ENCODE results near the gene SH3RF2. TPM values are rescaled to one million over a fixed set of nuclear protein-coding genes. Genes with fewer than 3 reads are reported as not detected.
"Not testable (repeated sequence)": the region's sequence is repeated elsewhere in the genome, so short reads cannot be mapped to it uniquely, and the experiment has no call there.

The SH3RF2 gene, protein sequence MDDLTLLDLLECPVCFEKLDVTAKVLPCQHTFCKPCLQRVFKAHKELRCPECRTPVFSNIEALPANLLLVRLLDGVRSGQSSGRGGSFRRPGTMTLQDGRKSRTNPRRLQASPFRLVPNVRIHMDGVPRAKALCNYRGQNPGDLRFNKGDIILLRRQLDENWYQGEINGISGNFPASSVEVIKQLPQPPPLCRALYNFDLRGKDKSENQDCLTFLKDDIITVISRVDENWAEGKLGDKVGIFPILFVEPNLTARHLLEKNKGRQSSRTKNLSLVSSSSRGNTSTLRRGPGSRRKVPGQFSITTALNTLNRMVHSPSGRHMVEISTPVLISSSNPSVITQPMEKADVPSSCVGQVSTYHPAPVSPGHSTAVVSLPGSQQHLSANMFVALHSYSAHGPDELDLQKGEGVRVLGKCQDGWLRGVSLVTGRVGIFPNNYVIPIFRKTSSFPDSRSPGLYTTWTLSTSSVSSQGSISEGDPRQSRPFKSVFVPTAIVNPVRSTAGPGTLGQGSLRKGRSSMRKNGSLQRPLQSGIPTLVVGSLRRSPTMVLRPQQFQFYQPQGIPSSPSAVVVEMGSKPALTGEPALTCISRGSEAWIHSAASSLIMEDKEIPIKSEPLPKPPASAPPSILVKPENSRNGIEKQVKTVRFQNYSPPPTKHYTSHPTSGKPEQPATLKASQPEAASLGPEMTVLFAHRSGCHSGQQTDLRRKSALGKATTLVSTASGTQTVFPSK
- total RNA-seq, result not detected

- Mint-ChIP-seq H3K4me1 (peaks cover 12% of the 10 kb centered on the region), H3K27ac (no peak within 1 kb of the TSS), H3K4me3 (no peak within 1 kb of the TSS), H3K27me3 (peaks cover 68% of the 10 kb centered on the region), H3K36me3 (no peaks in the 10 kb centered on the region), H3K9me3 (no peaks in the 10 kb centered on the region)
- peak; percentile 25 for DNase-seq
Measured at GRCh38 chr5:145936401-145937131, at the start of gene SH3RF2. Gene SH3RF2 (plus strand): TSS chr5:145936578. CDS start chr5:145937929, 1,351 bp downstream.

DNA sequence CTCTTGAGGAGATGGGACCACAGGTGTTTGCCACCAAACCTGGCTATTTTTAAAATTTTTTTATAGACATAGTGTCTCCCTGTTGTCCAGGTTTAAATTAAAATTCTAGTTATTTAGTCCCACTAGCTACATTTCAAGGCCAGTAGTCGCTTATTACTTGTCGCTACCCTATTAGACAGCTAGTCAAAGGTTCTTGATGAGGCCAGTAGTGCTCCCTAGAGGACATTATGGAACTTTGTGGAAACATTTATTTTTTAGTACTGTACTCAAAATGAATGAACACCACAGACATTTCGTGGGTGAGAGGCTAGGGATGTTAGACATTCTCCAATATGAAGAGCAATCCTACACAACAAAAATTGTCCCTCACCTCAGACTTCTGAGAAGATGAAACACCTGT, 49.2 kb upstream of the SH3RF2 start:
- no peaks in the 10 kb centered on the region for H3K36me3 Mint-ChIP-seq
- no peak overlapping the region for H3K4me3 Mint-ChIP-seq
- no peaks in the 10 kb centered on the region for H3K4me1 Mint-ChIP-seq
- DNase-seq, result no peak
- peaks cover 10% of the 10 kb centered on the region for H3K27me3 Mint-ChIP-seq
- peaks cover 4% of the 10 kb centered on the region for H3K9me3 Mint-ChIP-seq
- no peak overlapping the region for H3K27ac Mint-ChIP-seq

DNA sequence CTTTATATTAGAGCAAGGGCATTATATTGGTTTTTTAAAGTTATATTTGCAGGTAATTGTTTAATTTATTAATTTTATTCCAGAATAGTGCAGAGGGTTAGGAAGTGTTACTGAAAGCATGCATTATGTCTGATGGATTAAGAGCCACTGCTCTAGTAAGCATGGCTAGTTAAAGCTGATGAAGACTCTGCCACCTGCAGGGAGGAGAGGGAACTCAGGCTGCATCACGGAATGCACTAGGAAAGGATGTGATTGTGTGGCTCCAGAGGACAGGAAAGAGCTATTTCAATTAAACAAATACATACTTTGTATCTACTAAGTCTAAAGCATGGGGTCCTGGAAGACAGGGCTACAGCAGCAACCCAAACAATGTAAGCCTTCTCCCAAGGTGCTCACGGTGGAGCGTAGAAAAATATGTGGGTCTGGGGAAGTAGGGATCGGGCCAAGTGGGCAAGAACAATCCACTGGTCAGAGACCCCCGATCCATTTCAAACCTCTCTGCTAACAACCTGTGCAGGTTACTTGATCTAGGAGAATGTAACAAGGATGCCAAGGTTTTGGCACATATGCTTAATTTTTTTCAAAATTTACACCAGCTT, 48.3 kb upstream of the SH3RF2 start:
- no peaks in the 10 kb centered on the region for H3K36me3 Mint-ChIP-seq
- H3K27me3 Mint-ChIP-seq, result peaks cover 10% of the 10 kb centered on the region
- H3K4me3 Mint-ChIP-seq, result no peak overlapping the region
- H3K9me3 Mint-ChIP-seq, result peaks cover 4% of the 10 kb centered on the region
- H3K4me1 Mint-ChIP-seq, result no peaks in the 10 kb centered on the region
- H3K27ac Mint-ChIP-seq, result no peak overlapping the region
- no peak for DNase-seq

DNA sequence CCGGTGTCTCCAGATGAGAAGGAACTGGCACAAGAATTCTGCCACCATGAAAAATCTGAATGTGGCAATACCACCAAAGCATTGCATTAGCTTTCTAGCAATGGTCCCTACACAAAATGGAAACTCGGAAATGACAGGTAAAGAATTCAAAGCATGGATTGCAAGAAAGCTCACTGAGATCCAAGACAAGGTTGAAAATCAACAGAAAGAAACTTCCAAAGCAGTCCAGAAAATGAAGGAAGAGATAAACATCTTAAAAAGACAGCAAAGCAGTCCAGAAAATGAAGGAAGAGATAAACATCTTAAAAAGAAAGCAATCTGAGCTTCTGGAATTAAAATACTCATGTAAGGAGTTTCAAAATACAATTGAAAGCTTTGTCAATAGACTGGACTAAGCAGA, 46.8 kb upstream of the SH3RF2 start:
- H3K4me1 Mint-ChIP-seq, result no peaks in the 10 kb centered on the region
- H3K4me3 Mint-ChIP-seq, result no peak overlapping the region
- H3K27ac Mint-ChIP-seq, result no peak overlapping the region
- peaks cover 4% of the 10 kb centered on the region for H3K9me3 Mint-ChIP-seq
- no peak for DNase-seq
- peaks cover 10% of the 10 kb centered on the region for H3K27me3 Mint-ChIP-seq
- no peaks in the 10 kb centered on the region for H3K36me3 Mint-ChIP-seq

DNA sequence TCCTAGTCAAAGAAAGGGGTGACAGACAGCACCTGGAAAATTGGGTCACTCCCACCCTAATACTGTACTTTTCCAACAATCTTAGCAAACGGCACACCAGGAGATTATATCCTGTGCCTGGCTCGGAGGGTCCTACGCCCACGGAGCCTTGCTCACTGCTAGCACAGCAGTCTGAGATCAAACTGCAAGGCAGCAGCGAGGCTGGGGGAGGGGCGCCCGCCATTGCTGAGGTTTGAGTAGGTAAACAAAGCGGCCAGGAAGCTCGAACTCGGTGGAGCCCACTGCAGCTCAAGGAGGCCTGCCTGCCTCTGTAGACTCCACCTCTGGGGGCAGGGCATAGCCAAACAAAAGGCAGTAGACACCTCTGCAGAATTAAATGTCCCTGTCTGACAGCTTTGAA, 45.0 kb upstream of the SH3RF2 start:
- H3K27me3 Mint-ChIP-seq, H3K36me3 Mint-ChIP-seq, H3K4me3 Mint-ChIP-seq, H3K9me3 Mint-ChIP-seq, H3K4me1 Mint-ChIP-seq, H3K27ac Mint-ChIP-seq, DNase-seq: not testable (repeated sequence)

- Mint-ChIP-seq H3K4me1 (no peaks in the 10 kb centered on the region), H3K9me3 (peaks cover 9% of the 10 kb centered on the region), H3K36me3 (no peaks in the 10 kb centered on the region), H3K4me3 (no peak overlapping the region), H3K27me3 (no peaks in the 10 kb centered on the region), H3K27ac (no peak overlapping the region)
- no peak for DNase-seq
Measured at GRCh38 chr5:145898171-145898570, 38.2 kb upstream of the SH3RF2 start.

DNA sequence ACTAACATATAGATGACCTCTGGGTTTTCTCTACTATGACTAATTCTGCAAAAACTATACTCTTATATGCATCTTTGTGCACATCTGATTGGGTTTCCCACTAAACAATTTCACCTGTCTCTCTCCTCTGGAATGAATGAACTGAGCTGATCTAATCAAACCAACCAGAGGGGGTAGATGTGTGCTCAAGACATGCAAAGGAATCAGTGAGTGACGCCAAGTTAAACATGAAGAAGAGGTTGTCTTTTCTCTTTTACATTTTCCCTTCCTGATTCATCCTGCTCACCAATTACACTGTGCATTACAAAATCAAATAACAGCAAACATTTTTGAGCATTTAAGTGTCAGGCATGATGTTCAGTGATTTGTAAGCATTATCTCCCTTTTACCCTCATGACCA, 34.0 kb upstream of the SH3RF2 start:
- Mint-ChIP-seq H3K27ac (no peak overlapping the region), H3K4me1 (no peaks in the 10 kb centered on the region), H3K4me3 (no peak overlapping the region), H3K36me3 (no peaks in the 10 kb centered on the region), H3K9me3 (peaks cover 9% of the 10 kb centered on the region), H3K27me3 (peaks cover 3% of the 10 kb centered on the region)
- DNase-seq, result no peak

DNA sequence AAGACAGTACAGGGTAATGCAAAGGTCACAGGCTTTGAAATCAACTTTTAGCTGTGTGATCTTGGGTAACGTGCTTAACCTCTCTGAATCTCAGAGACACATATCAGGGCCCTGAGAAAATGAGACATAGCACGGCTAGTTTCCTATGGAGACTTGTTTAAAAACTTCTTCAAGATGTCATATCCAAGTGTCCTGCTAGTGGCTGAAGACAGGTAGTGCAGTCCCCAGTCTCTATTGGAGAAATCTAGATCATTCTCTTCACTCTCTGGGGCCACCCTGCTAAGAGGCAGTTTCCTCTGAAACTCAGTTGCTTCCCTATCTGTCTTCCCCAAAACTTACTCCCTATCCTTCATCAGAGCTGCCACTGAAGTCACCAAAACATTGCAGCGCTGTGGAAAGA, 33.3 kb upstream of the SH3RF2 start:
- Mint-ChIP-seq H3K9me3 (peaks cover 9% of the 10 kb centered on the region), H3K27me3 (peaks cover 3% of the 10 kb centered on the region), H3K36me3 (no peaks in the 10 kb centered on the region), H3K4me3 (no peak overlapping the region), H3K27ac (no peak overlapping the region), H3K4me1 (no peaks in the 10 kb centered on the region)
- DNase-seq, result no peak

DNA sequence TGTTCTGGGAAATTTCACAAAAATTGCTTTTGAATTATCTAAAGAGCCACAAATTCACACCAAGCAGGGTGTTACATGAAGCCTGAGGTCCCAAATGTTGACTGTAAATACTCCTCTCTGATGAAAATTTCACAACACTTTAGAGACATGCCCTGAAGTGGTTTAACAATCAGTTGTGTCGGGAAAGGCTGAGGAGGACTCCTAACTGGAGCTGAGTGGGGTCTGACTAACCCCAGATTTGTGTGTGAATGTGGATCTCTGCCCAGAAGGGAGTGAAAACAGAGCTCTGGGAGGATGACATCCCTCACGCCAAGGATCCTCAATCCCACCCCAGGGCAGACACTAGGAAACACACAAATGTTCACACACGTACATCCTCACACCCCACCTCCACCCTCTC, 32.5 kb upstream of the SH3RF2 start:
- no peaks in the 10 kb centered on the region for H3K4me1 Mint-ChIP-seq
- peaks cover 6% of the 10 kb centered on the region for H3K9me3 Mint-ChIP-seq
- H3K27ac Mint-ChIP-seq, result no peak overlapping the region
- H3K4me3 Mint-ChIP-seq, result no peak overlapping the region
- DNase-seq, result no peak
- peaks cover 3% of the 10 kb centered on the region for H3K27me3 Mint-ChIP-seq
- no peaks in the 10 kb centered on the region for H3K36me3 Mint-ChIP-seq

DNA sequence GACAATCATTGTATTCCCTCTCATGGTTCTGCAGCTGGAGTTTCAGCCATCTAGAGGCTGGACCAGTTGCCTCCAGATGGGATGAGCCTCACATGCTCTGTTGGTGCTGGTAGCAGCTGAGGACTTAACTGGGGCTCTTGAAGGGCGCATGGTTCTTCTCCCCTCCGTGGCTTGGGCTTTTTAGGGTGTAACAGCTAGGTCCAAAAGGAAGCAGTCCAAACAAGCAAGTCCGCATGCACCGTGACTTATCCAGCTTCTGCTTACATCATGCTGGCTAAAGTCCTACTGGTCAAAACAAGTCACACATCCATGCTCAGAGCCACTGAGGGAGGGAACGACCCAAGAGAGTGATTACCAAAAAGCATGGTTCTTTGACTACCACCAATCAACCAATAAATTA, 31.6 kb upstream of the SH3RF2 start:
- H3K27me3 Mint-ChIP-seq, result peaks cover 3% of the 10 kb centered on the region
- peaks cover 6% of the 10 kb centered on the region for H3K9me3 Mint-ChIP-seq
- no peak for DNase-seq
- no peak overlapping the region for H3K27ac Mint-ChIP-seq
- no peaks in the 10 kb centered on the region for H3K4me1 Mint-ChIP-seq
- no peaks in the 10 kb centered on the region for H3K36me3 Mint-ChIP-seq
- no peak overlapping the region for H3K4me3 Mint-ChIP-seq

- no peaks in the 10 kb centered on the region for H3K36me3 Mint-ChIP-seq
- H3K9me3 Mint-ChIP-seq, result no peaks in the 10 kb centered on the region
- no peak for DNase-seq
- H3K4me3 Mint-ChIP-seq, result no peak overlapping the region
- no peak overlapping the region for H3K27ac Mint-ChIP-seq
- no peaks in the 10 kb centered on the region for H3K4me1 Mint-ChIP-seq
- H3K27me3 Mint-ChIP-seq, result peaks cover 3% of the 10 kb centered on the region
Measured at GRCh38 chr5:145906401-145906800, 30.0 kb upstream of the SH3RF2 start.

DNA sequence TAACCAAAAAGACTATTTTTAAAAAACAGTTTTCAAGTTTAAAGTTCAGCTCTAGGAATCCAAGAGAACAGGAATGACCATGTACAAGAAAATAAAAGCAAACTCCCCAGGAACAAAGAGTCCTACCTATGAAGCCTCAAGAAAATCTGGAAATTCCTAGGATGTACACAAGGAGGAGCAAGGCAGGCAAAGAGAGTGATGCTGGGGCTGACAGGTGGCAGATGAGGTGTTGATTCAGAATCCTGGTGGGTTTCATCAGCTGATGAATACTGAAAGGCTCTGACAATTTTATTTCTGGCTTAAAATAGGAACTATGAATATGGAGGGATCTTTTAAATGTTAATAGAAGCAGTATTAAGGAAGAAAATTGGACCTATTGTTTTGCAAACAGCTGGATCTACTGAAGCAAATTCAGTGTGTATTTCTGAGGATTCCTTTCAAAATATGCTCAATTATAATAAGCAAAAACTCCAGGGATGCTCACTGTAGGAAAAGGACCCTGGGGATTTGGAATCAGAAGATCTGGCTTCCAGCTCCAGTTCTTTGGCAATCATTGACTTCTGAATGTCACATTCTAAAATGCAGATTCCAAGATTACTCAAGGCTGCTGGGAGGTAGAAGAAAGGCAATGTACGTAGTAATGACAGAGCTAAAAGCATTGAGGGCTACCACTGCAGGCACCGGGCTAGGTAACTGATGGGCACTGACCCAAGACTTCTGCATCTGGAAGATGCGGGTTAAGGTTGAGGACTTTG, 28.0 kb upstream of the SH3RF2 start:
- Mint-ChIP-seq H3K27me3 (peaks cover 2% of the 10 kb centered on the region), H3K4me3 (no peak overlapping the region), H3K27ac (no peak overlapping the region), H3K36me3 (no peaks in the 10 kb centered on the region), H3K4me1 (no peaks in the 10 kb centered on the region), H3K9me3 (no peaks in the 10 kb centered on the region)
- no peak for DNase-seq

DNA sequence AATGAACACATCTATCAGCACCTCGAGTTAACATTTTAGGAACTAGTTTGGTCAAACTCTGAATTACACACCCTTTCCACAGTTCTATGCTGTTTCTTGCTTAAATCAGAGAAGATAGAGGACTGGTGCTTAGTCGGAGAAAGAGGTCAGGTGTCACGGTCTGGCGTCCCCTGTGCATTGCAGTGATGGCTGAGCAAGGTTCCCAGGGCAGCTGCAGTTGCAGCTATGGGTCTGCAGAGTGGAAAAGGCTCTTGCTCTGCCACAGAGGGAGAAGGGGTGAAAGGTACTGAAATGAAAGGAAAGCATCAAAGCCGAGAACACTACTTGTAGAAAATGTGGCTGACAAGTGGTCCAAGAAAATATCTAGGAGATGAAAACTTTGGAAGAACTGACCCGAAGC, 25.2 kb upstream of the SH3RF2 start:
- Mint-ChIP-seq H3K9me3 (no peaks in the 10 kb centered on the region), H3K27ac (no peak overlapping the region), H3K36me3 (no peaks in the 10 kb centered on the region), H3K4me3 (no peak overlapping the region), H3K27me3 (no peaks in the 10 kb centered on the region), H3K4me1 (no peaks in the 10 kb centered on the region)
- no peak for DNase-seq

- no peak for DNase-seq
- Mint-ChIP-seq H3K4me1 (no peaks in the 10 kb centered on the region), H3K27me3 (no peaks in the 10 kb centered on the region), H3K27ac (no peak overlapping the region), H3K4me3 (no peak overlapping the region), H3K36me3 (no peaks in the 10 kb centered on the region), H3K9me3 (no peaks in the 10 kb centered on the region)
Measured at GRCh38 chr5:145912019-145912418, 24.4 kb upstream of the SH3RF2 start.

Measured in activated naive CD8-positive, alpha-beta T cell treated with anti-CD3 and anti-CD28 coated beads for 36 hours (primary cell).